AG09319 (cell line): ENCODE data around the gene PTPRJ.
A peak's percentile ranks its signal among the peaks of the same experiment; 100 is the strongest.

ENCODE experiments used
- DNase-seq: peaks from one replicate; pipeline ENCODE4 v3.0.0-alpha.2; 2010; ENCODE audit warnings: low read depth; ENCODE audit errors: extremely low read depth
- TF ChIP-seq, protein P1 (sequence below): IDR thresholded peaks from 2 replicates; pipeline ENCODE4 v1.5.1; 2011; ENCODE audit warnings: low read depth, mild to moderate bottlenecking, inconsistent platforms, low read length, moderate library complexity

Gene PTPRJ

DNA sequence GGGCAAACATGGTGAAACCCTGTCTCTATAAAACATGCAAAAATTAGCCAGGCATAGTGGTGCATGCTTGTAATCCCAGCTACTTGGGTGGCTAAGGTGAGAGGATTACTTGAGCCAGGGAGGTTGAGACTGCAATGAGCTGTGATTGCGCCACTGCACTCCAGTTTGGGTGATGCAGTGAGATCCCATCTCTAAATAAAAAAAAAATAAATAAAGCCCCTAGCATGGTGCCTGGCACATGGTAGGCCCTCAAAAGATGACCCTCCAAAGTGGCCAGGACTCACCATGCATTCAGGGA lies 74.6 kb downstream of the PTPRJ start:
- TF ChIP-seq, protein P1, sequence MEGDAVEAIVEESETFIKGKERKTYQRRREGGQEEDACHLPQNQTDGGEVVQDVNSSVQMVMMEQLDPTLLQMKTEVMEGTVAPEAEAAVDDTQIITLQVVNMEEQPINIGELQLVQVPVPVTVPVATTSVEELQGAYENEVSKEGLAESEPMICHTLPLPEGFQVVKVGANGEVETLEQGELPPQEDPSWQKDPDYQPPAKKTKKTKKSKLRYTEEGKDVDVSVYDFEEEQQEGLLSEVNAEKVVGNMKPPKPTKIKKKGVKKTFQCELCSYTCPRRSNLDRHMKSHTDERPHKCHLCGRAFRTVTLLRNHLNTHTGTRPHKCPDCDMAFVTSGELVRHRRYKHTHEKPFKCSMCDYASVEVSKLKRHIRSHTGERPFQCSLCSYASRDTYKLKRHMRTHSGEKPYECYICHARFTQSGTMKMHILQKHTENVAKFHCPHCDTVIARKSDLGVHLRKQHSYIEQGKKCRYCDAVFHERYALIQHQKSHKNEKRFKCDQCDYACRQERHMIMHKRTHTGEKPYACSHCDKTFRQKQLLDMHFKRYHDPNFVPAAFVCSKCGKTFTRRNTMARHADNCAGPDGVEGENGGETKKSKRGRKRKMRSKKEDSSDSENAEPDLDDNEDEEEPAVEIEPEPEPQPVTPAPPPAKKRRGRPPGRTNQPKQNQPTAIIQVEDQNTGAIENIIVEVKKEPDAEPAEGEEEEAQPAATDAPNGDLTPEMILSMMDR, result no peak
- no peak for DNase-seq

DNA sequence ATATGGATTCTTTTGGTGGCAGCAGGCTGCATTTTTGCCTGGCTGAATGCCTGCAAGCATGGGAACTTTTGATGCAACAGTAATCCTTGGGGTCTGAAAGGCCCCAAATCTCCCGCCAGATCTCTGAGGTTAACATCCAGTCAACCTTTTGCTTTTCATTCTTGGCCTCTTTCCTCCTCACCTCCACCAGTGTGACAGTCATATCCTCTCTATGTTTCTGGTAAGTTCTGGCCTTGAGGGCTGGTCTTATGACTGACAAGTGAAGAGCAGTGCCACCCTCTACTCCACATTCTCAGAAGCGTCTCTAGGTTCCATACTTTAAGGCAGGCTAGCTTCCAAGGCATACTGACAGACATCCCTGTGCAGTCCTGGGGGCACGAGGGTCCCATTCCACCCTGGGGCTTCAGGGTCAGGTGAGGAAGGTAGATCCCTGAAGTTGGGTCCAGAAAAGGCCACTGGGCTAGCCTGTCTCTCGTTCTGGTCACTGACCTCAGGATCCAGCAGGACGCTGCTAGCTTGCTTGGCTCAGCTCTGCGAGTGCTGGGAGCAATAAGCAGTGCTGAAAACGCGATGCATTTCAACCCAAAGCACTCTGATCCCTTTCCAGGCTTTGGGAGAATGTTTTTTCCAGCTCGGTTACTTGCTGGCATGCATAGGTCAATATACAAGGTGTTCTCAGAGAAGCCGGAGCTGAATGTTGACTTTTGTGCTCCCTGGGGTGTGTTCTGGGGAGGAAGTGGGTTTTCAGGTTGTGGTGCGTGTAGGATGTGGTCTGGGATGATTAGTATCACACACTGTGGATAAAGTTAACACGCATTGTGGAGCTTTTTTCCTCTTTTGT lies 75.2 kb downstream of the PTPRJ start:
- TF ChIP-seq, protein P1, result no peak; the same call in 1 of the 2 replicates
- DNase-seq, result no peak

DNA sequence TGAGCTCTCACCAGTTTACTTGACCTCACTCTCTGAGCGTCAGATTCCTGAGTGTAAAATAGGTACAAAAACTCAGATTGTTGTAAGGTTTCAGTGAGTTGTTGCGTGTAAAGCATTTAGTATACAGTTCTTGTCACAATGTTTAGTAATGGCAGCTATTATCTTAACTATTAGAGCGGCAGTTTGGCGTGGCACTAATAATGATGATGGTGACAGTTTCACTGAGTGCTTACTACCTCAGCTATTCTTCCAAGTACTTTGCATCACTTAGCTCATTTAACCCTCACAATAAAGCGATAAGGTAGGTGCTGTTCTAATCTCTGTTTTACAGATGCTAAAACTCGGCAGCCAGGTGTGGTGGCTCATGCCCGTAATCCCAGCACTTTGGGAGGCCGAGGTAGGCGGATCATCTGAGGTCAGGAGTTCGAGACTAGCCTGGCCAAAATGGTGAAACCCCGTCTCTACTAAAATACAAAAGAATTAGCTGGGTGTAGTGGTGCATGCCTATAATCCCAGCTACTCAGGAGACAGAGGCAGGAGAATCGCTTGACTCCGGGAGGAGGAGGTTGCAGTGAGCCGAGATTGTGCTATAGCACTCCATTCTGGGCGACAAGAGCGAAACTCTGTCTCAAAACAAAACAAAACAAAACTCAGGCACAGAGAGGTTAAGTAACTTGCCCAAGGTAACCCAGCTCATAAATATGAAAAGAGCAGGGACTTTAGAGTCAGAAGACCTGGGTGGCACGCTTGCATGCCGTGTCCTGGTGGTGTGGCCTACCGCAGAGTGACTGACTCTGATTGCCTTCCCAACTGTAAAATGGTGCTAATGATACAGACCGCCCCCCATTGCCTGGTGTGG lies 76.2 kb downstream of the PTPRJ start:
- TF ChIP-seq, protein P1, result no peak
- no peak for DNase-seq

DNA sequence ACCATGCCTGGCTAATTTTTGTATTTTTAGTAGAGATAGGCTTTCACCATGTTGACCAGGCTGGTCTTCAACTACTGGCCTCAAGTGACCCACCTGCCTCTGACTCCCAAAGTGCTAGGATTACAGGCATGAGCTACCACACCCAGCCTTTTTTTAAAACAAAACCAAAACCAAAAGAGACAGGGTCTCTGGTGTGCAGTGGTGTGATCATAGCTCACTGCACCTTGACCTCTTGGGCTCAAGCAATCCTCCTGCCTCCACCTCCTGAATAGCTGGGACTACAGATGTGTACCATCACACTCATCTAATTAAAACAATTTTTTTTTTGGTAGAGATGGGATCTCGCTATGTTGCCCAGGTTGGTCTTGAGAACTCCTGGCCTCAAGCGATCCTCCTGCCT lies 77.7 kb downstream of the PTPRJ start:
- TF ChIP-seq, protein P1, result no peak
- no peak for DNase-seq

DNA sequence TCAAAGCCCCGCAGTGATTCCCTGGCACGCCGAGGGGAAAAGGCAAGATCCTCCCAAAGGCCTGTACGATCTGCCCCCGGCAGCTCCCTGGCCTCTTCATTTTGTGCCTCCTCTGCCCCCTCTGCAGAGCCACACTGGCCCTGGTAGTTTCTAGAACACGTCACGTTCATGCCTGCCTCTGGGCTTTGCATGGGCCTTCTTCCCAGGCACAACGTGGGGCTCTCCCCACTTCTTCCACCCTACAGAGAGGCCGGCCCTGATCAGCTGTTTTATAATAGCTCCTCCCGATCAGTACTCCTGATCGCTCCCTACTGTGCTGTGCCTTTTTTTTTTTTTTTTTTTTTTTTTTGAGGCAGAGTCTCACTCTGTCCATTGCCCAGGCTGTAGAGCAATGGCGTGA lies 78.4 kb downstream of the PTPRJ start:
- no peak for DNase-seq
- TF ChIP-seq, protein P1, result no peak

DNA sequence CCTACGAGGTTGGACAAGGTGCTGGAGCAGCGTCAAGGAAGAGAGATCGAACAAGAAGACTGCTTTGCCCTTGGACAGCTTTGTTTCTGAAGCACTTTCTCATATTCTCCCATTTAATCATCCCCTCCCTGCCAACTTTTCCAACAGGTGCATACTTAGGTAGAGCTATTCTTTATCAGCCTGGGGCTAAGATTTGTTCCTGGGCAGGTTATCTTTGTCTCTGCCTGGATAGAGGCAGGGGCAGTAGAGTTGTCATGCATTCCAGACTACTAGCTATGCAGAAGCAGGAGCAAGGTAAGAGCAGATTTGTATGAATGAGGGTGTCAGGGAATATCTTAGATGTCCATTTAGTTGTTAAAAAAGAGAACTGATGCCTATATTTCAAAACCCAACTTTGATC lies 82.3 kb downstream of the PTPRJ start:
- TF ChIP-seq, protein P1, result no peak
- no peak for DNase-seq

DNA sequence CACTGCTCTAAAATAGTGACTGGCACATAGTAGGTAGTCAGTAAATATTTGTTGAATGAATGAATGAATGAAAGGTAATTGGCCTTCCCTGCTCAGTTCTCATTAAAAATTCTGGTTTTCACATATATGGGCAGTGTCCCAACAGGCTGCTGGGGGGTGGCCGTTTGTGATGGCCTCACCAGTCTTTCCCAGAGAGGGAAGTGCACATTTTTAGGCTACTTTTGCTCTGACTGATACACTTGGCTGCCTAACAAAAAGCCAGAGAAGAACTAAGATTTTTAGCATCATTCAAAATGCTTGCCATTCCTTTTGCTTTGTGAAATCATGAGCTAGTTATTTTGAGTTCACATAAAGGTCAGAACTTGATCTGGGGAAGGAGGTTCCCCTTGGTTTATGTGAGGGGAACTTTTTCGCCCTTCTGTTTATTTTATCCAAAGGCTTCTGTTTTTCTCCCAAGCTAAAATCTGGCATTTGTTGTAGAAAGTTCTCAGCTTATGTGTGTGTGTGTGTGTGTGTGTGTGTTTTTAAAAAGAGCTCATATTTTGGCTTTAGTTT lies 83.1 kb downstream of the PTPRJ start:
- peak; percentile 96 for DNase-seq
- TF ChIP-seq, protein P1, result no peak
